H9 (cell line): ENCODE data around the gene IFNA5. TPM values are rescaled to one million over a fixed set of nuclear protein-coding genes. Genes with fewer than 3 reads are reported as not detected.

Experiments
- DNase-seq: peaks from one replicate; pipeline ENCODE4 v3.0.0-alpha.2; 2017
- H2AFZ ChIP-seq: one replicate; pipeline ENCODE4 v1.6.1; 2013; ENCODE audit warnings: mild to moderate bottlenecking, low read length, control low read depth, moderate library complexity
- H2AK5ac ChIP-seq: 2 replicates; pipeline ENCODE4 v1.6.1; 2013; ENCODE audit warnings: low read length, control low read depth, mixed read lengths; ENCODE audit not compliant: insufficient read length
- H2BK120ac ChIP-seq: one replicate; pipeline ENCODE4 v1.6.1; 2013; ENCODE audit warnings: low read depth, mild to moderate bottlenecking, low read length, control low read depth, inconsistent platforms; ENCODE audit not compliant: poor library complexity, severe bottlenecking
- H2BK12ac ChIP-seq: 2 replicates; pipeline ENCODE4 v1.6.1; 2013; ENCODE audit warnings: low read length, control low read depth, mixed read lengths, low read depth; ENCODE audit not compliant: insufficient read length
- H2BK15ac ChIP-seq: 2 replicates; pipeline ENCODE4 v1.6.1; 2013; ENCODE audit warnings: low read depth, low read length, control low read depth
- H2BK20ac ChIP-seq: one replicate; pipeline ENCODE4 v1.6.1; 2013; ENCODE audit warnings: low read depth, mild to moderate bottlenecking, low read length, control low read depth, inconsistent platforms; ENCODE audit not compliant: poor library complexity, severe bottlenecking
- H2BK5ac ChIP-seq: 2 replicates; pipeline ENCODE4 v1.6.1; 2013; ENCODE audit warnings: low read length, control low read depth, mixed read lengths; ENCODE audit not compliant: insufficient read length
- H3K14ac ChIP-seq: 2 replicates; pipeline ENCODE4 v1.6.1; 2013; ENCODE audit warnings: low read length, control low read depth; ENCODE audit not compliant: insufficient read depth
- H3K18ac ChIP-seq: 2 replicates; pipeline ENCODE4 v1.6.1; 2013; ENCODE audit warnings: low read depth, mild to moderate bottlenecking, mixed read lengths, low read length, control low read depth; ENCODE audit not compliant: insufficient read length
- H3K23ac ChIP-seq: 2 replicates; pipeline ENCODE4 v1.6.1; 2013; ENCODE audit warnings: low read length, control low read depth, mixed read lengths, low read depth; ENCODE audit not compliant: insufficient read length
- H3K23me2 ChIP-seq: 2 replicates; pipeline ENCODE4 v1.6.1; 2013; ENCODE audit warnings: low read depth, mild to moderate bottlenecking, mixed read lengths, low read length, control low read depth; ENCODE audit not compliant: insufficient read length, poor library complexity, severe bottlenecking
- H3K27ac ChIP-seq: 2 replicates; pipeline ENCODE4 v1.5.1; 2013; ENCODE audit warnings: low read length, control low read depth, mixed read lengths, low read depth; ENCODE audit not compliant: insufficient read length
- H3K27me3 ChIP-seq: 2 replicates; pipeline ENCODE4 v1.6.1; 2013; ENCODE audit warnings: low read length, control low read depth, inconsistent platforms; ENCODE audit not compliant: insufficient read depth
- H3K4ac ChIP-seq: 2 replicates; pipeline ENCODE4 v1.6.1; 2013; ENCODE audit warnings: low read depth, mild to moderate bottlenecking, control low read depth, inconsistent platforms, low read length, moderate library complexity
- H3K4me1 ChIP-seq: 2 replicates; pipeline ENCODE4 v1.6.1; 2013; ENCODE audit warnings: low read length, control low read depth, inconsistent platforms; ENCODE audit not compliant: insufficient read depth
- H3K4me2 ChIP-seq: 2 replicates; pipeline ENCODE4 v1.6.1; 2013; ENCODE audit warnings: low read length, control low read depth, mixed read lengths; ENCODE audit not compliant: insufficient read length, insufficient read depth
- H3K56ac ChIP-seq: 2 replicates; pipeline ENCODE4 v1.6.1; 2013; ENCODE audit warnings: low read depth, mild to moderate bottlenecking, mixed read lengths, low read length, control low read depth; ENCODE audit not compliant: insufficient read length
- H3K79me1 ChIP-seq: 2 replicates; pipeline ENCODE4 v1.6.1; 2013; ENCODE audit warnings: low read depth, mild to moderate bottlenecking, moderate library complexity, low read length, control low read depth, inconsistent platforms; ENCODE audit not compliant: insufficient read depth, poor library complexity, severe bottlenecking
- H3K79me2 ChIP-seq: 2 replicates; pipeline ENCODE4 v1.6.1; 2013; ENCODE audit warnings: low read length, control low read depth, inconsistent platforms; ENCODE audit not compliant: insufficient read depth
- H3K9ac ChIP-seq: 2 replicates; pipeline ENCODE4 v1.6.1; 2013; ENCODE audit warnings: low read length, control low read depth, mixed read lengths; ENCODE audit not compliant: insufficient read length; ENCODE audit errors: extremely low read depth
- H3K9me3 ChIP-seq: one replicate; pipeline ENCODE4 v1.6.1; 2013; ENCODE audit warnings: low read depth, low read length, inconsistent platforms; ENCODE audit not compliant: control insufficient read depth
- H3T11ph ChIP-seq: one replicate; pipeline ENCODE4 v1.6.1; 2013; ENCODE audit warnings: mild to moderate bottlenecking, low read length, control low read depth, inconsistent platforms
- H4K20me1 ChIP-seq: one replicate; pipeline ENCODE4 v1.6.1; 2013; ENCODE audit not compliant: control insufficient read depth, insufficient read length, insufficient read depth
- H4K5ac ChIP-seq: 2 replicates; pipeline ENCODE4 v1.6.1; 2013; ENCODE audit warnings: low read depth, mild to moderate bottlenecking, mixed read lengths, low read length, control low read depth; ENCODE audit not compliant: insufficient read length
- H4K8ac ChIP-seq: replicated peaks from 2 replicates; pipeline ENCODE4 v1.6.1; 2013; ENCODE audit warnings: low read length, control low read depth, mixed read lengths, low read depth; ENCODE audit not compliant: insufficient read length
- H4K91ac ChIP-seq: 2 replicates; pipeline ENCODE4 v1.6.1; 2013; ENCODE audit warnings: low read depth, mild to moderate bottlenecking, moderate library complexity, mixed read lengths, low read length, control low read depth; ENCODE audit not compliant: insufficient read length
- H3K27ac Mint-ChIP-seq, 3 experiments: 2 replicates in 2 of 3; 3 replicates in 1 of 3; pipeline ENCODE4 v1.8.0; 2020 to 2021; ENCODE audit warnings: mixed read lengths in 3 of 3, mild to moderate bottlenecking in 1 of 3, moderate library complexity in 1 of 3
- H3K27me3 Mint-ChIP-seq: 2 replicates; pipeline ENCODE4 v1.8.0; 2021; ENCODE audit warnings: low read depth, mild to moderate bottlenecking, moderate library complexity, mixed read lengths
- H3K36me3 Mint-ChIP-seq, 3 experiments: 2 replicates in 2 of 3; 3 replicates in 1 of 3; pipeline ENCODE4 v1.8.0; 2020 to 2021; ENCODE audit warnings: low read depth in 3 of 3, mixed read lengths in 3 of 3; ENCODE audit not compliant: insufficient read depth in 1 of 3
- H3K4me1 Mint-ChIP-seq, 2 experiments: 2 replicates each; pipeline ENCODE4 v1.8.0; 2020; ENCODE audit warnings: mixed read lengths in 2 of 2
- H3K4me3 Mint-ChIP-seq, 2 experiments: 2 replicates in 1 of 2; 3 replicates in 1 of 2; pipeline ENCODE4 v1.8.0; 2020 to 2021; ENCODE audit warnings: mild to moderate bottlenecking in 2 of 2, mixed read lengths in 2 of 2, moderate library complexity in 1 of 2
- H3K9me3 Mint-ChIP-seq, 2 experiments: 2 replicates in 1 of 2; 3 replicates in 1 of 2; pipeline ENCODE4 v1.8.0; 2020; ENCODE audit warnings: mild to moderate bottlenecking in 2 of 2, mixed read lengths in 2 of 2, moderate library complexity in 1 of 2
- CTCF ChIP-seq: fragments of 200-600 bp; sonication (generic); conservative IDR thresholded peaks from 3 replicates; pipeline ENCODE4 v1.8.0; 2021; ENCODE audit warnings: antibody characterized with exemption, mild to moderate bottlenecking
- WGBS: extraction: QIAGEN DNeasy Blood & Tissue Kit; methylation state at CpG from one replicate; pipeline ENCODE4 v1.1.7; 2013; ENCODE audit warnings: missing lambda C conversion rate, low lambda C conversion rate, mixed read lengths; ENCODE audit not compliant: insufficient read length; ENCODE audit errors: extremely low coverage; 5-methylcytosine and 5-hydroxymethylcytosine counted together
- total RNA-seq: library from RNA; stranded (reverse); gene quantifications from 2 replicates; pipeline ENCODE4 v1.2.1, GENCODE V29; 2021

The IFNA5 gene
- total RNA-seq, 1 experiment from 2014 or later = not detected

GRCh38 chr9:21268347-21268657 lies 36.8 kb downstream of the IFNA5 start:
- Mint-ChIP-seq H3K27ac (no peak overlapping the region), H3K36me3 (no peaks in the 10 kb centered on the region; a peak in 1 of 7 replicates), H3K4me1 (peaks cover 0 to 6% of the 10 kb centered on the region in 2 experiments; a peak in 2 of 4 replicates), H3K27me3 (peaks cover 96% of the 10 kb centered on the region), H3K9me3 (peaks cover 0 to 9% of the 10 kb centered on the region in 2 experiments), H3K4me3 (no peak overlapping the region)
- Histone ChIP-seq H3K4me1 (no peaks in the 10 kb centered on the region), H3K79me1 (no peaks in the 10 kb centered on the region), H2BK120ac (no peak overlapping the region), H2BK15ac (no peak overlapping the region), H2AFZ (no peak overlapping the region), H3K23ac (no peak overlapping the region), H3K18ac (no peak overlapping the region), H4K5ac (no peak overlapping the region), H2BK20ac (no peak overlapping the region), H3K79me2 (no peaks in the 10 kb centered on the region), H2BK5ac (no peak overlapping the region), H4K8ac (no peak overlapping the region), H3K27me3 (peaks cover 39% of the 10 kb centered on the region), H3K56ac (no peak overlapping the region), H3K14ac (no peak overlapping the region), H3T11ph (no peak overlapping the region), H3K9ac (no peak overlapping the region), H3K27ac (no peak overlapping the region), H3K23me2 (no peaks in the 10 kb centered on the region), H3K9me3 (no peaks in the 10 kb centered on the region), H4K91ac (no peak overlapping the region), H2BK12ac (no peak overlapping the region), H2AK5ac (no peak overlapping the region), H4K20me1 (no peaks in the 10 kb centered on the region), H3K4ac (no peak overlapping the region), H3K4me2 (no peak overlapping the region)
- no peak for DNase-seq
- TF ChIP-seq CTCF = no peak
- no CpG with 5 or more reads among the region's 2 CpGs for WGBS
